GM12878 (cell line): ENCODE results near the gene PERM1. TPM values are rescaled to one million over a fixed set of nuclear protein-coding genes. Genes with fewer than 3 reads are reported as not detected.
A peak's percentile ranks its signal among the peaks of the same experiment; 100 is the strongest.

Experiments
- ATAC-seq: fragments of 200-7000 bp; cut with Tn5 transposase; 3 replicates; pipeline ENCODE4 v1.9.1; 2020; ENCODE audit warnings: mild to moderate bottlenecking, moderate library complexity
- BruUV-seq: library from RNA; stranded (reverse); fragments of 400-500 nt; replicated peaks from 2 replicates; lab custom pipeline; 2021; lab: Mats Ljungman, UMichigan
- CTCF ChIA-PET: fragments of 300-600 bp; sonication (Branson Sonifier 250); formaldehyde crosslinking; extraction: SDS; loops from one replicate; lab custom pipeline; 2021; ENCODE audit warnings: inconsistent platforms; lab: Yijun Ruan, JAX
- POLR2A ChIA-PET: fragments of 350-600 bp; formaldehyde crosslinking; extraction: SDS; loops from one replicate; lab custom pipeline; 2021; ENCODE audit warnings: inconsistent platforms; lab: Charles Lee
- RAD21 ChIA-PET: fragments of 300-600 bp; sonication (Branson Sonifier 250); formaldehyde crosslinking; loops from one replicate; lab custom pipeline; 2023; ENCODE audit warnings: antibody characterized with exemption; ENCODE audit not compliant: unreplicated experiment; lab: Charles Lee
- SMC1A ChIA-PET: fragments of 300-600 bp; sonication (Branson Sonifier 250); formaldehyde crosslinking; loops from one replicate; lab custom pipeline; 2023; ENCODE audit not compliant: unreplicated experiment, uncharacterized antibody; lab: Charles Lee
- DNase-seq: peaks from one replicate; pipeline ENCODE4 v3.0.0-alpha.2; 2011; ENCODE audit warnings: low read depth, low spot score
- FAIRE-seq: peaks from 3 replicates; lab custom pipeline; 2011; peaks lifted over from hg19 to GRCh38; lab: Jason Lieb, UNC
- H2AFZ ChIP-seq: 2 replicates; pipeline ENCODE4 v1.6.0; 2011; ENCODE audit warnings: low read depth, low read length, control low read depth; ENCODE audit not compliant: control insufficient read depth
- H3K27ac ChIP-seq: 2 replicates; pipeline ENCODE4 v1.5.1; 2011; ENCODE audit warnings: control low read depth; ENCODE audit not compliant: control insufficient read depth, insufficient read depth
- H3K27me3 ChIP-seq, 2 experiments: replicated peaks in 1 of 2; 2 replicates each; pipeline versions ENCODE4 v1.6.0 to v1.6.1; 2011; ENCODE audit warnings: low read length in 1 of 2; ENCODE audit not compliant: control insufficient read depth in 2 of 2, insufficient read depth in 2 of 2
- H3K36me3 ChIP-seq, 2 experiments: 2 replicates each; pipeline ENCODE4 v1.5.1; 2011; ENCODE audit warnings: low read length in 1 of 2; ENCODE audit not compliant: control insufficient read depth in 2 of 2, insufficient read depth in 2 of 2
- H3K4me1 ChIP-seq: 2 replicates; pipeline ENCODE4 v1.6.1; 2011; ENCODE audit warnings: mild to moderate bottlenecking, low read length, moderate library complexity, mixed read lengths; ENCODE audit not compliant: control insufficient read depth, insufficient read depth
- H3K4me2 ChIP-seq: 2 replicates; pipeline ENCODE4 v1.6.0; 2011; ENCODE audit warnings: control low read depth; ENCODE audit not compliant: control insufficient read depth, insufficient read depth
- H3K4me3 ChIP-seq: fragments of 200-600 bp; sonication (generic); 2 replicates; pipeline ENCODE4 v1.5.1; 2016
- H3K79me2 ChIP-seq: 2 replicates; pipeline ENCODE4 v1.6.0; 2011; ENCODE audit warnings: low read length; ENCODE audit not compliant: control insufficient read depth, insufficient read depth
- H3K9ac ChIP-seq: 2 replicates; pipeline ENCODE4 v1.8.0; 2011; ENCODE audit warnings: low read length, control low read depth, mixed read lengths; ENCODE audit not compliant: control insufficient read depth, insufficient read depth
- H3K9me3 ChIP-seq: replicated peaks from 3 replicates; pipeline ENCODE4 v1.5.1; 2011; ENCODE audit warnings: mild to moderate bottlenecking, low read length; ENCODE audit not compliant: control insufficient read depth, insufficient read depth
- H4K20me1 ChIP-seq: 2 replicates; pipeline ENCODE4 v1.6.0; 2011; ENCODE audit not compliant: control insufficient read depth, insufficient read depth
- GABPA ChIP-seq: IDR thresholded peaks from 2 replicates; pipeline ENCODE4 v1.6.1; 2014; ENCODE audit warnings: antibody characterized with exemption, low read depth, mild to moderate bottlenecking, inconsistent platforms
- POU2F2 ChIP-seq: IDR thresholded peaks from 3 replicates; pipeline ENCODE4 v1.6.1; 2011; ENCODE audit warnings: low read depth, mild to moderate bottlenecking, low read length, borderline replicate concordance
- SREBF1 ChIP-seq: IDR thresholded peaks from 2 replicates; pipeline ENCODE4 v1.6.1; 2012; ENCODE audit warnings: mild to moderate bottlenecking, low read length
- WGBS: methylation state at CpG from one replicate; pipeline ENCODE4 v1.1.6; 2016; ENCODE audit warnings: low lambda C conversion rate; ENCODE audit not compliant: insufficient replicate concordance, insufficient coverage; ENCODE audit errors: missing lambda C conversion rate; 5-methylcytosine and 5-hydroxymethylcytosine counted together
- in situ Hi-C: fragments of 300-500 bp; cut with MboI; formaldehyde crosslinking; loops from 9 replicates; pipeline ENCODE4 v1.14.3; 2018; ENCODE audit warnings: mixed read lengths
- intact Hi-C: fragments of 100-400 bp; cut with micrococcal nuclease; formaldehyde crosslinking; loops from one replicate; pipeline ENCODE4 v1.14.2; 2022; ENCODE audit not compliant: unreplicated experiment
- polyA plus RNA-seq, 11 experiments: library from polyadenylated mRNA; depleted of rRNA in 4 of 11; unstranded in 6 of 11; stranded (reverse) in 5 of 11; fragments of >200 nt; fragmentation: Nextera tagmentation in 4 of 11; fragmentation: Illumina TruSeq in 1 of 11; extraction: Ambion mirVana in 4 of 11; extraction: Trizol in 1 of 11; gene quantifications; 1 replicate in 1 of 11; 2 replicates in 10 of 11; pipeline versions ENCODE4 v1.2.1 to v1.2.3, GENCODE V29; 2011 to 2016; ENCODE audit warnings: inconsistent platforms in 2 of 11, missing spikeins in 2 of 11, low read depth in 1 of 11
- total RNA-seq, 4 experiments: library from RNA; depleted of rRNA in 3 of 4; stranded (reverse); fragments of >200 nt in 3 of 4; fragmentation: Illumina TruSeq in 1 of 4; extraction: Trizol in 1 of 4; gene quantifications; 2 replicates each; pipeline versions ENCODE4 v1.2.1 to v1.2.3, GENCODE V29; 2013 to 2021
- TF ChIP-seq, protein P1 (sequence below), 3 experiments: IDR thresholded peaks in 2 of 3; conservative IDR thresholded peaks in 1 of 3; 2 replicates each; pipeline ENCODE4 v1.5.1; 2011; ENCODE audit warnings: low read depth in 3 of 3, low read length in 3 of 3, mild to moderate bottlenecking in 3 of 3, control low read depth in 2 of 3, moderate library complexity in 2 of 3, inconsistent platforms in 1 of 3, mixed read lengths in 1 of 3; ENCODE audit not compliant: control insufficient read depth in 2 of 3, insufficient read depth in 1 of 3; ENCODE audit errors: extremely low read depth in 1 of 3
- TF ChIP-seq, protein P2 (sequence below): IDR thresholded peaks from 2 replicates; pipeline ENCODE4 v1.6.1; 2011; ENCODE audit warnings: borderline replicate concordance, low read depth, mild to moderate bottlenecking, moderate library complexity, low read length; ENCODE audit not compliant: insufficient read depth, poor library complexity, severe bottlenecking
- TF ChIP-seq, protein P3 (sequence below): IDR thresholded peaks from 2 replicates; pipeline ENCODE4 v1.6.1; 2011; ENCODE audit warnings: mild to moderate bottlenecking, low read depth, low read length, moderate library complexity; ENCODE audit not compliant: insufficient replicate concordance
- TF ChIP-seq, protein P4 (sequence below): fragments of 450-650 bp; IDR thresholded peaks from 2 replicates; pipeline ENCODE4 v1.6.1; 2016; ENCODE audit warnings: mild to moderate bottlenecking, moderate library complexity, borderline replicate concordance

PERM1 gene
- total and polyA plus RNA-seq, 10 of the 15 experiments (the other 5 are each of a cell fraction or from before 2014, with no cell fraction given), result not detected

DNA sequence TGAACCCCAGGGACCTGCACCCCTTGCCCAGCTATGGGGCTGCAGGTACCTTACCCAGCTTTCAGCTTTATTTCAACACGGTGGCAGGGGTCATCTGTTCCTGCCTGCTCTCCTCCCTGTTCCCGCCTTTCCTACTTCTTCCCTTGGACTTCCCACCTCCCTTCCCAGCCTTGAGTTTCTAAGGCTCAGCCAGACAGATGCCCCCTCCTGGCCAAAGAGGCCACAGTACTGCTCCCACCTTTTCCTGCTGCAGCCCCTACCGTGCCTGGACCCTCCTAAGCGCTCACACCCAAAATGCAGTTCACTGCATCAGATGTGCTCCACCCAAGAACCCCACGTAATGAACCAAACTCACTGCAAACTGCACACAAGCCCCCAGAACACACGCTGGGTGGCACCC is 30.5 kb downstream of the PERM1 start:
- FAIRE-seq (no peak), ATAC-seq (no peak), DNase-seq (no peak)
- ChIA-PET RAD21 (no interaction called here), CTCF (interaction anchor here (0.6 kb wide), 1 partner anchor 47 kb away, joined by 3 read pairs; no protein-coding TSS in a partner anchor), POLR2A (no interaction called here), SMC1A (no interaction called here)
- Histone ChIP-seq H3K27me3 (no peaks in the 10 kb centered on the region), H3K27ac (no peak overlapping the region), H3K36me3 (peaks cover 27 to 62% of the 10 kb centered on the region in 2 experiments), H3K9ac (no peak overlapping the region), H4K20me1 (peaks cover 5% of the 10 kb centered on the region), H3K9me3 (no peaks in the 10 kb centered on the region), H3K4me2 (no peak overlapping the region), H3K79me2 (no peaks in the 10 kb centered on the region), H2AFZ (no peak overlapping the region), H3K4me1 (no peaks in the 10 kb centered on the region), H3K4me3 (no peak overlapping the region)
- no TSS peak for BruUV-seq
- intact Hi-C loops (no loop called here), in situ Hi-C loops (no loop called here)
- TF ChIP-seq, protein P1, sequence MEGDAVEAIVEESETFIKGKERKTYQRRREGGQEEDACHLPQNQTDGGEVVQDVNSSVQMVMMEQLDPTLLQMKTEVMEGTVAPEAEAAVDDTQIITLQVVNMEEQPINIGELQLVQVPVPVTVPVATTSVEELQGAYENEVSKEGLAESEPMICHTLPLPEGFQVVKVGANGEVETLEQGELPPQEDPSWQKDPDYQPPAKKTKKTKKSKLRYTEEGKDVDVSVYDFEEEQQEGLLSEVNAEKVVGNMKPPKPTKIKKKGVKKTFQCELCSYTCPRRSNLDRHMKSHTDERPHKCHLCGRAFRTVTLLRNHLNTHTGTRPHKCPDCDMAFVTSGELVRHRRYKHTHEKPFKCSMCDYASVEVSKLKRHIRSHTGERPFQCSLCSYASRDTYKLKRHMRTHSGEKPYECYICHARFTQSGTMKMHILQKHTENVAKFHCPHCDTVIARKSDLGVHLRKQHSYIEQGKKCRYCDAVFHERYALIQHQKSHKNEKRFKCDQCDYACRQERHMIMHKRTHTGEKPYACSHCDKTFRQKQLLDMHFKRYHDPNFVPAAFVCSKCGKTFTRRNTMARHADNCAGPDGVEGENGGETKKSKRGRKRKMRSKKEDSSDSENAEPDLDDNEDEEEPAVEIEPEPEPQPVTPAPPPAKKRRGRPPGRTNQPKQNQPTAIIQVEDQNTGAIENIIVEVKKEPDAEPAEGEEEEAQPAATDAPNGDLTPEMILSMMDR (IDR thresholded peaks at IDR 0.05 in 2 of 3, conservative IDR thresholded peaks at IDR 0.05 in 1 of 3; ENCODE audit: control insufficient read depth in 2 of 3, extremely low read depth in 1 of 3, insufficient read depth in 1 of 3, low read depth in 3 of 3, low read length in 3 of 3), result 0 out of 6 replicates have a peak, but pooled peaks of 1 of the 3 experiments have one; percentile 14
- TF ChIP-seq, protein P2, sequence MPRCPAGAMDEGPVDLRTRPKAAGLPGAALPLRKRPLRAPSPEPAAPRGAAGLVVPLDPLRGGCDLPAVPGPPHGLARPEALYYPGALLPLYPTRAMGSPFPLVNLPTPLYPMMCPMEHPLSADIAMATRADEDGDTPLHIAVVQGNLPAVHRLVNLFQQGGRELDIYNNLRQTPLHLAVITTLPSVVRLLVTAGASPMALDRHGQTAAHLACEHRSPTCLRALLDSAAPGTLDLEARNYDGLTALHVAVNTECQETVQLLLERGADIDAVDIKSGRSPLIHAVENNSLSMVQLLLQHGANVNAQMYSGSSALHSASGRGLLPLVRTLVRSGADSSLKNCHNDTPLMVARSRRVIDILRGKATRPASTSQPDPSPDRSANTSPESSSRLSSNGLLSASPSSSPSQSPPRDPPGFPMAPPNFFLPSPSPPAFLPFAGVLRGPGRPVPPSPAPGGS, result no peak
- 82% methylated on average over 6 of the region's 6 CpGs for WGBS

DNA sequence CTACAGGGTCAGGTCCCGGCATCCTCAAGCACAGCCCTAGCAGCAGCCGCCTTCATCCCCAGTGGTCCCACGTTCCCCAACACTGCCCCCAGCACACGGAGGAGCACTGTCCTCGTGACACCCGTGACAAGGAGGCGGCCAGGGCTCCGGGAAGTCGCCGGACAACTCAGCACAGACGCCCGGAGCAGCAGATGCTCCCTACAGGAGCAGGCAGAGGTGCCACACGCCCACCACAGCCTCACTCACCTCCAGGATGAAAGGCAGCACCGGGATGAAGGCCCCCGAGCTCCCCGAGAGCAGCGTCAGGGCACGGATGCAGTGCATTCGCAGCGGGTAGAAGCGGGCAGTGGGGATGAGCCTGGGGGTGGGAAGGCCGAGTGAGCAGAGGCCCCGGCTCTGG is 31.0 kb downstream of the PERM1 start:
- no peak for ATAC-seq
- 97% methylated on average over 22 of the region's 23 CpGs for WGBS
- ChIA-PET SMC1A (no interaction called here), POLR2A (no interaction called here), CTCF (no interaction called here), RAD21 (no interaction called here)
- no peaks in the 10 kb centered on the region for H3K4me1 ChIP-seq
- in situ Hi-C loops (no loop called here), intact Hi-C loops (no loop called here)
- H3K36me3 ChIP-seq, result peaks cover 27 to 62% of the 10 kb centered on the region in 2 experiments
- H2AFZ ChIP-seq, result no peak overlapping the region
- no peaks in the 10 kb centered on the region for H3K79me2 ChIP-seq
- no peaks in the 10 kb centered on the region for H3K9me3 ChIP-seq
- FAIRE-seq, result no peak
- H3K4me3 ChIP-seq, result no peak overlapping the region
- no TSS peak for BruUV-seq
- peaks cover 5% of the 10 kb centered on the region for H4K20me1 ChIP-seq
- H3K27ac ChIP-seq, result no peak overlapping the region
- no peak for DNase-seq
- H3K4me2 ChIP-seq, result no peak overlapping the region
- no peak overlapping the region for H3K9ac ChIP-seq
- no peaks in the 10 kb centered on the region for H3K27me3 ChIP-seq
- TF ChIP-seq, protein P3, sequence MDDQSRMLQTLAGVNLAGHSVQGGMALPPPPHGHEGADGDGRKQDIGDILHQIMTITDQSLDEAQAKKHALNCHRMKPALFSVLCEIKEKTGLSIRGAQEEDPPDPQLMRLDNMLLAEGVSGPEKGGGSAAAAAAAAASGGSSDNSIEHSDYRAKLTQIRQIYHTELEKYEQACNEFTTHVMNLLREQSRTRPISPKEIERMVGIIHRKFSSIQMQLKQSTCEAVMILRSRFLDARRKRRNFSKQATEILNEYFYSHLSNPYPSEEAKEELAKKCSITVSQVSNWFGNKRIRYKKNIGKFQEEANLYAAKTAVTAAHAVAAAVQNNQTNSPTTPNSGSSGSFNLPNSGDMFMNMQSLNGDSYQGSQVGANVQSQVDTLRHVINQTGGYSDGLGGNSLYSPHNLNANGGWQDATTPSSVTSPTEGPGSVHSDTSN, result no peak
- TF ChIP-seq GABPA (no peak), POU2F2 (no peak), SREBF1 (no peak)
- TF ChIP-seq, protein P4, sequence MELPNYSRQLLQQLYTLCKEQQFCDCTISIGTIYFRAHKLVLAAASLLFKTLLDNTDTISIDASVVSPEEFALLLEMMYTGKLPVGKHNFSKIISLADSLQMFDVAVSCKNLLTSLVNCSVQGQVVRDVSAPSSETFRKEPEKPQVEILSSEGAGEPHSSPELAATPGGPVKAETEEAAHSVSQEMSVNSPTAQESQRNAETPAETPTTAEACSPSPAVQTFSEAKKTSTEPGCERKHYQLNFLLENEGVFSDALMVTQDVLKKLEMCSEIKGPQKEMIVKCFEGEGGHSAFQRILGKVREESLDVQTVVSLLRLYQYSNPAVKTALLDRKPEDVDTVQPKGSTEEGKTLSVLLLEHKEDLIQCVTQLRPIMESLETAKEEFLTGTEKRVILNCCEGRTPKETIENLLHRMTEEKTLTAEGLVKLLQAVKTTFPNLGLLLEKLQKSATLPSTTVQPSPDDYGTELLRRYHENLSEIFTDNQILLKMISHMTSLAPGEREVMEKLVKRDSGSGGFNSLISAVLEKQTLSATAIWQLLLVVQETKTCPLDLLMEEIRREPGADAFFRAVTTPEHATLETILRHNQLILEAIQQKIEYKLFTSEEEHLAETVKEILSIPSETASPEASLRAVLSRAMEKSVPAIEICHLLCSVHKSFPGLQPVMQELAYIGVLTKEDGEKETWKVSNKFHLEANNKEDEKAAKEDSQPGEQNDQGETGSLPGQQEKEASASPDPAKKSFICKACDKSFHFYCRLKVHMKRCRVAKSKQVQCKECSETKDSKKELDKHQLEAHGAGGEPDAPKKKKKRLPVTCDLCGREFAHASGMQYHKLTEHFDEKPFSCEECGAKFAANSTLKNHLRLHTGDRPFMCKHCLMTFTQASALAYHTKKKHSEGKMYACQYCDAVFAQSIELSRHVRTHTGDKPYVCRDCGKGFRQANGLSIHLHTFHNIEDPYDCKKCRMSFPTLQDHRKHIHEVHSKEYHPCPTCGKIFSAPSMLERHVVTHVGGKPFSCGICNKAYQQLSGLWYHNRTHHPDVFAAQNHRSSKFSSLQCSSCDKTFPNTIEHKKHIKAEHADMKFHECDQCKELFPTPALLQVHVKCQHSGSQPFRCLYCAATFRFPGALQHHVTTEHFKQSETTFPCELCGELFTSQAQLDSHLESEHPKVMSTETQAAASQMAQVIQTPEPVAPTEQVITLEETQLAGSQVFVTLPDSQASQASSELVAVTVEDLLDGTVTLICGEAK, result no peak
